ENCODE measurements around the gene CLCN7. TPM values are rescaled to one million over a fixed set of nuclear protein-coding genes. Genes with fewer than 3 reads are reported as not detected.
A peak's percentile ranks its signal among the peaks of the same experiment; 100 is the strongest.

CLCN7 gene
- total and polyA plus RNA-seq, 2 of the 13 experiments (the other 11 are each of a cell fraction or from before 2014, with no cell fraction given), result 24.6 to 25.1 TPM

- Histone ChIP-seq H3K4me3 (replicated peaks in 1 of 3; ENCODE audit: insufficient read depth in 1 of 3, low read depth in 2 of 3, low read length in 3 of 3) (peak overlapping the region; percentile 45 to 72 (median 48)), H3K4me2 (ENCODE audit: low read depth, low read length) (peak overlapping the region; percentile 95), H2AFZ (ENCODE audit: low read length) (no peak overlapping the region), H4K20me1 (ENCODE audit: insufficient read depth, low read length) (no peaks in the 10 kb centered on the region), H3K27ac (ENCODE audit: extremely low read length, insufficient read depth, low read length) (no peak overlapping the region), H3K36me3 (replicated peaks in 1 of 2; ENCODE audit: control insufficient read depth in 1 of 2, insufficient read depth in 2 of 2, low read length in 2 of 2) (no peaks in the 10 kb centered on the region), H3K9ac (ENCODE audit: insufficient read depth, low read depth, low read length) (peak overlapping the region; percentile 53), H3K27me3 (ENCODE audit: control insufficient read depth in 1 of 2, insufficient read depth in 2 of 2, low read length in 2 of 2) (peaks cover 10 to 43% of the 10 kb centered on the region in 2 experiments), H3K4me1 (ENCODE audit: insufficient read depth, low read length) (peaks cover 50% of the 10 kb centered on the region), H3K9me3 (ENCODE audit: low read length) (no peaks in the 10 kb centered on the region), H3K79me2 (ENCODE audit: insufficient read depth, low read length) (no peaks in the 10 kb centered on the region)
- WGBS (ENCODE audit: low lambda C conversion rate), result 6% methylated on average over 7 of the region's 14 CpGs
- FAIRE-seq, result no peak
- no peak for DNase-seq (ENCODE audit: low spot score)
- ChIA-PET CTCF (ENCODE audit: low intra/inter-chr PET ratio, low total read pairs) (no interaction called here), POLR2A (interaction anchor here (1.7 to 3.1 kb wide), 2 partner anchors 9 to 11 kb away, joined by 6 to 47 read pairs; partner anchors contain the start of gene UQCC4)
- ATAC-seq, result peak; percentile 14
- in situ Hi-C loops (cut with HindIII; ENCODE audit: extremely low pct_ligation_motif_present, low pct_unique_long_range_greater_than_20kb), result no loop called here
- no TSS peak for BruUV-seq (replicated peaks)
- intact Hi-C loops (cut with micrococcal nuclease; ENCODE audit: unreplicated experiment), result loop anchor here (2.0 kb wide), 1 partner anchor 45 kb away; the partner anchor contains the start of gene CLCN7
- TF ChIP-seq TOPORS (CRISPR knock-in tag; IDR thresholded peaks at IDR 0.05), result 0 out of 2 replicates have a peak, but pooled peaks have one; percentile 14
- TF ChIP-seq RXRB (CRISPR knock-in tag; IDR thresholded peaks at IDR 0.05; ENCODE audit: borderline replicate concordance), result peak; percentile 11; the same call in 1 of the 2 replicates
- no peak for TF ChIP-seq BRF2 (CRISPR knock-in tag; IDR thresholded peaks at IDR 0.05)
- TF ChIP-seq HDAC6 (IDR thresholded peaks at IDR 0.05; ENCODE audit: low read depth, low read length), result no peak
- TF ChIP-seq ZBTB34 (CRISPR knock-in tag; IDR thresholded peaks at IDR 0.05), result 0 out of 2 replicates have a peak, but pooled peaks have one; percentile 3
- 0 out of 2 replicates have a peak, but pooled peaks have one; percentile 13 for TF ChIP-seq REL (CRISPR knock-in tag; conservative IDR thresholded peaks at IDR 0.05)
- no peak for TF ChIP-seq PHF20 (CRISPR knock-in tag; IDR thresholded peaks at IDR 0.05)
- TF ChIP-seq CSRNP1 (CRISPR knock-in tag; IDR thresholded peaks at IDR 0.05), result peak; percentile 56; the same call in 1 of the 2 replicates
- TF ChIP-seq ZBTB42 (CRISPR knock-in tag; IDR thresholded peaks at IDR 0.05), result peak; percentile 11; the same call in 1 of the 2 replicates
- TF ChIP-seq SRY (CRISPR knock-in tag; IDR thresholded peaks at IDR 0.05), result 0 out of 2 replicates have a peak, but pooled peaks have one; percentile 23
- TF ChIP-seq ZFP82 (CRISPR knock-in tag; IDR thresholded peaks at IDR 0.05; ENCODE audit: borderline replicate concordance), result 0 out of 2 replicates have a peak, but pooled peaks have one; percentile 50
- TF ChIP-seq PHB2 (IDR thresholded peaks at IDR 0.05; ENCODE audit: partially characterized antibody), result no peak
- no peak for TF ChIP-seq ZBTB7A (CRISPR knock-in tag; IDR thresholded peaks at IDR 0.05)
- no peak for TF ChIP-seq ZNF275 (CRISPR knock-in tag; IDR thresholded peaks at IDR 0.05; ENCODE audit: borderline replicate concordance)
- TF ChIP-seq PCBP1 (IDR thresholded peaks at IDR 0.05; ENCODE audit: borderline replicate concordance, low read depth, low read length), result 0 out of 2 replicates have a peak, but pooled peaks have one; percentile 51
- no peak for TF ChIP-seq ZNF124 (CRISPR knock-in tag; IDR thresholded peaks at IDR 0.05)
- TF ChIP-seq AGO2 (optimal IDR thresholded peaks at IDR 0.05; ENCODE audit: low read depth, low read length), result peak; percentile 49
- TF ChIP-seq SRSF1 (optimal IDR thresholded peaks at IDR 0.05; ENCODE audit: low read depth, low read length), result no peak
- no peak for TF ChIP-seq ZNF652 (CRISPR knock-in tag; IDR thresholded peaks at IDR 0.05; ENCODE audit: borderline replicate concordance, low read depth)
- TF ChIP-seq ZNF430 (CRISPR knock-in tag; IDR thresholded peaks at IDR 0.05), result peak; percentile 50
Observed at GRCh38 chr16:1430214-1430758, 44.5 kb downstream of the CLCN7 start.
